ENCODE results near the gene ZC3H8.

ZC3H8 gene

GRCh38 chr2:112254466-112255240 is at the start of gene ZC3H8:
Gene ZC3H8 (minus strand): TSS chr2:112255042. CDS start chr2:112254981, 61 bp downstream.
- no peaks in the 10 kb centered on the region for H3K27me3 ChIP-seq (replicated peaks; ENCODE audit: control insufficient read depth, insufficient read depth, low read length)
- peak; percentile 96 for DNase-seq (ENCODE audit: extremely low read depth, insufficient read length)
- peak; percentile 18 for TF ChIP-seq CTCF (IDR thresholded peaks at IDR 0.05; ENCODE audit: insufficient read depth, low read length, poor library complexity, severe bottlenecking)
- H3K4me3 ChIP-seq (replicated peaks; ENCODE audit: low read depth, low read length), result peak within 1 kb of the TSS; percentile 72
- no peaks in the 10 kb centered on the region; the same call in 1 of the 2 replicates for H3K36me3 ChIP-seq (ENCODE audit: control insufficient read depth, insufficient read depth, low read length)

DNA sequence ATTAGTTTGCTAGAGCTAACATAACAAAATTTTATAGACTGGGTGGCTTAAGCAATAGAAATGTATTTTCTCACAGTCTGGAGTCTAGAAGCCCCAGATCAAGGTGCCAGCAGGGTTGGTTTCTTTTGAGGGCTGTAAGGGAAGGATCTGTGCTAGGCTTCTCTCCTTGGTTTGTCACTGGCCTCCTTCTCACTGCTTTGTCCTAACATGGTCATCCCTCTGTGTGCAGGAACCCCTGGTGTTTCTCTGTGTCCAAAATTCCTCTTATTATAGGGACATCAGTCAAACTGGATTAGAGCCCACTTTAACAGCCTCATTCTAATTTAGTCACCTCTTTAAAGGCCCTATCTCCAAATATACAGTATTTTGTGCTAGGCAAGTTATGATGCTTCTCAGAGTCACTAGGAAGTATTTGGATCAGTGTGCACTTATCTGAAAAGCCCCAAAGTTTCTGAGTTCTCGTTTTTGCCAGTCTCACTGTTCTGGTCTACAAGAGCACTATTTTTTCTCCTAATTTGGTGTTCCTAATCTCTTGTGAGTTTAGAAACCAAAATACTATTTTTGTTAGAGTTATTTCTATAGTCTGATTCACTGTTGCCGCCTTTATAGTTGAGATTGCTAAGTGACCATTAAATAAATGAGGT is 49.6 kb upstream of the ZC3H8 start:
- Histone ChIP-seq H3K4me3 (replicated peaks; ENCODE audit: low read depth, low read length) (no peak overlapping the region), H3K27me3 (replicated peaks; ENCODE audit: control insufficient read depth, insufficient read depth, low read length) (no peaks in the 10 kb centered on the region), H3K36me3 (ENCODE audit: control insufficient read depth, insufficient read depth, low read length) (no peaks in the 10 kb centered on the region)
- no peak for TF ChIP-seq CTCF (IDR thresholded peaks at IDR 0.05; ENCODE audit: insufficient read depth, low read length, poor library complexity, severe bottlenecking)
- peak; percentile 22 for DNase-seq (ENCODE audit: extremely low read depth, insufficient read length)

DNA sequence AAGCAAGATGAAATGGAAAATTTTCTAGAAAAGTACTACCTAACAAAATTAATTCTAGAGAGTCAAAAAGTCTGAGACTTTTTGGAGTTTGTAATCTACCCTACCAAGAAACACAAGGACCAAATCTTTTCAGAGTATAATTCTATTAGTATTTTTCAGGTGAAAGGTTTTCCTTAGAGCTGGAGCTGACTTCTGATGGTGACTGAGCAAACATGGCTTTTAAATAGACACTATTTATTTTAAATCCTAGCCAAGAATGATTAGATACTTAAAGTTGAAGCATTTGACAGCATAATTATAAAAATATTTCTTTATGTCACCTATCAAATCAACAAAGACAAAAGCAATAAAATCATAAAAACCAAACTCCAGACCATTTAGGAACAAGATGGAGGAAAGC is 47.1 kb upstream of the ZC3H8 start:
- no peaks in the 10 kb centered on the region for H3K36me3 ChIP-seq (ENCODE audit: control insufficient read depth, insufficient read depth, low read length)
- no peak for TF ChIP-seq CTCF (IDR thresholded peaks at IDR 0.05; ENCODE audit: insufficient read depth, low read length, poor library complexity, severe bottlenecking)
- DNase-seq (ENCODE audit: extremely low read depth, insufficient read length), result no peak
- H3K4me3 ChIP-seq (replicated peaks; ENCODE audit: low read depth, low read length), result no peak overlapping the region
- H3K27me3 ChIP-seq (replicated peaks; ENCODE audit: control insufficient read depth, insufficient read depth, low read length), result no peaks in the 10 kb centered on the region

DNA sequence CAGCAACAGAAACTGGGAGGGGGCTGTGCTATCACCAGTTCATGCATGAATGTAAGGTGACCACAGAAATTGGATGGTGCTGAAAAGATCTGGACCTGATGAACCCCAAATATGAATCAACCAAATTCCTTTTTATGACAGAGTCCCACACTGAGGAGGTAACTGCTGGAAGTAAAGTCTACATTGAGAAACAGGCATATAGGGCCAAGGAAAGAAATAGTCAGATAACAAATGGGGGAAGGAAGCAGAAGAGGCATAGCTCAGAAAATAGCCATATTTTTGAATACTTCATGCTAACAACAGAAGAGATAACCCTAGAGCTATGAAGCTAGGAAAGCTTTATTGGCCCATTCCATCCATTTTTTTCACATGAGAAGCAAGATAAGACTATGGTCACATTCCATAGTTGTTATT is 46.3 kb upstream of the ZC3H8 start:
- TF ChIP-seq CTCF (IDR thresholded peaks at IDR 0.05; ENCODE audit: insufficient read depth, low read length, poor library complexity, severe bottlenecking), result no peak
- no peak for DNase-seq (ENCODE audit: extremely low read depth, insufficient read length)
- H3K36me3 ChIP-seq (ENCODE audit: control insufficient read depth, insufficient read depth, low read length), result no peaks in the 10 kb centered on the region
- H3K27me3 ChIP-seq (replicated peaks; ENCODE audit: control insufficient read depth, insufficient read depth, low read length), result no peaks in the 10 kb centered on the region
- H3K4me3 ChIP-seq (replicated peaks; ENCODE audit: low read depth, low read length), result no peak overlapping the region

DNA sequence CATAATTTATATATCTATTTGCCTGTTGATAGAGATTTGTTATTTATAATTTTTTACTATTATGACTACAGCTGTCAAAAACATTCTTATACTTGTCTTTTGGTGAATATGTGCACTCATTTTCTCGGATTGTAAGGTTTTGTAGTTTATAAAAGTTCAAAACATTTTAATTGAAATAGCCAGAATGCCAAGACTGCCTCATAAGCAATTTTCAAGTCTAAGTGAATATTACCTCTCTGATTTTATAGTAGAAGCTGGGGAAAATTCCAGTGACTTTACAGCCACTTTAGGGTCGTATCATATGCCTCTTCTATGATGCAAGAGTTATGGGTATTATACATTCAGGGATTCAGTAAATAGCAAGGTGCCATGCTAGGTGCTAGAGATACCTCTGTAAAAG is 41.6 kb upstream of the ZC3H8 start:
- Histone ChIP-seq H3K27me3 (replicated peaks; ENCODE audit: control insufficient read depth, insufficient read depth, low read length) (no peaks in the 10 kb centered on the region), H3K4me3 (replicated peaks; ENCODE audit: low read depth, low read length) (no peak overlapping the region), H3K36me3 (ENCODE audit: control insufficient read depth, insufficient read depth, low read length) (no peaks in the 10 kb centered on the region)
- DNase-seq (ENCODE audit: extremely low read depth, insufficient read length), result no peak
- TF ChIP-seq CTCF (IDR thresholded peaks at IDR 0.05; ENCODE audit: insufficient read depth, low read length, poor library complexity, severe bottlenecking), result no peak

Data from GM06990 (cell line).